B cell (primary cell): ENCODE results near the gene NATD1.

Source experiments
- CTCF ChIP-seq: fragments of 200-600 bp; IDR thresholded peaks from one replicate; pipeline ENCODE4 v1.8.0; 2022; ENCODE audit warnings: antibody characterized with exemption, mild to moderate bottlenecking
- EZH2 ChIP-seq: IDR thresholded peaks from 2 replicates; pipeline ENCODE4 v1.6.1; 2012; ENCODE audit warnings: borderline replicate concordance, low read depth, mild to moderate bottlenecking, moderate library complexity, low read length; ENCODE audit not compliant: insufficient read depth, poor library complexity, severe bottlenecking

GRCh38 chr17:21286909-21287702 is 33.9 kb upstream of the NATD1 start:
- TF ChIP-seq EZH2 (no peak), CTCF (no peak)
